Esophagus muscularis mucosa (tissue), 4 donors: ENCODE data around the gene ARNT2. TPM values are rescaled to one million over a fixed set of nuclear protein-coding genes. Genes with fewer than 3 reads are reported as not detected.

Experiments used
- DNase-seq: peaks from one replicate; pipeline ENCODE4 v3.0.0-alpha.2; 2017; ENCODE audit errors: extremely low spot score
- H3K27ac ChIP-seq, 4 donors: fragments of 200-600 bp; sonication (generic); replicated peaks in 1 of 4; 1 replicate in 3 of 4; 2 replicates in 1 of 4; pipeline ENCODE4 v1.5.1; 2016 to 2019; ENCODE audit warnings: mild to moderate bottlenecking in 1 of 4
- H3K27me3 ChIP-seq, 4 donors: fragments of 200-600 bp; sonication (generic); one replicate each; pipeline versions ENCODE4 v1.5.1 to v1.6.0; 2016 to 2019
- H3K36me3 ChIP-seq, 4 donors: fragments of 200-600 bp; sonication (generic); one replicate each; pipeline ENCODE4 v1.5.1; 2016 to 2019
- H3K4me1 ChIP-seq, 4 donors: fragments of 200-600 bp; sonication (generic); one replicate each; pipeline ENCODE4 v1.5.1; 2016 to 2019
- H3K4me3 ChIP-seq, 4 donors: fragments of 200-600 bp; sonication (generic); 1 replicate in 2 of 4; 2 replicates in 2 of 4; pipeline ENCODE4 v1.5.1; 2016 to 2019; ENCODE audit warnings: mild to moderate bottlenecking in 4 of 4, moderate library complexity in 1 of 4
- H3K9me3 ChIP-seq, 4 donors: fragments of 200-600 bp; sonication (generic); 1 replicate in 3 of 4; 2 replicates in 1 of 4; pipeline ENCODE4 v1.5.1; 2016 to 2019
- EP300 ChIP-seq: sonication (generic); formaldehyde crosslinking; IDR thresholded peaks from one replicate; pipeline ENCODE4 v1.6.1; 2017; ENCODE audit warnings: antibody characterized with exemption
- POLR2A ChIP-seq: fragments of 450-650 bp; IDR thresholded peaks from one replicate; pipeline ENCODE4 v1.6.1; 2017; ENCODE audit warnings: antibody characterized with exemption, moderate library complexity, mild to moderate bottlenecking, low read depth
- POLR2AphosphoS5 ChIP-seq, 2 donors: sonication (generic); formaldehyde crosslinking; IDR thresholded peaks; one replicate each; pipeline ENCODE4 v1.6.1; 2017; ENCODE audit warnings: antibody characterized with exemption in 2 of 2
- WGBS: methylation state at CpG from one replicate; pipeline ENCODE4 v1.1.5; 2018; 5-methylcytosine and 5-hydroxymethylcytosine counted together
- intact Hi-C: fragments of 100-400 bp; cut with DNase I; formaldehyde crosslinking; loops from one replicate; pipeline ENCODE4 v1.15.1; 2023
- total RNA-seq, 4 donors: library from RNA; depleted of rRNA; stranded (reverse); fragments of >200 nt; gene quantifications; one replicate each; pipeline versions ENCODE4 v1.1.0 to v1.2.1, GENCODE V29; 2016
- TF ChIP-seq, protein P1 (sequence below), 3 experiments: fragments of 200-600 bp in 2 of 3; fragments of 450-650 bp in 1 of 3; sonication (generic) in 2 of 3; IDR thresholded peaks; one replicate each; pipeline ENCODE4 v1.5.1; 2017 to 2019; ENCODE audit warnings: antibody characterized with exemption in 3 of 3, mild to moderate bottlenecking in 2 of 3, moderate library complexity in 1 of 3

The ARNT2 gene
- total RNA-seq, 4 donors from 2014 or later: 5.4 to 14.6 (median 8.2) TPM

DNA sequence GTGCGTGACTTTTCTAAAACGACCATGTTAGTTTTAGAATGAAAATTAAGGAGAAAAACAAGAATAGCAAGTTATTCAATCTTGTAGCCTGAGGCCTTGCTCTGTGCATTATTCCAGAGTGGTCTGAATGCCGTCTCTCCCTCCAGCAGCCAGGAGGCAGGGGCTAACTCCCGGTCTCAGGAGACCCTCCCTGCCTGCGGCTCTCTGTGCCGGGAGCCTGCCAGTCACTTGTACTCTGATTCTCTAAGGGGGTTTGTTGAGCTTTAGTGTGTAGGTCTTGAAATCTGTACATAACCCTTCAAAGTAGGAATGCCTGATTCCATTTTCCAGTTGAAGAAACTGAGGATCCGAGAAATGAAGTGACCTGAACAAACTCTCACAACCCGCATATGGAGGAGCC lies 97.3 kb downstream of the ARNT2 start:
- intact Hi-C loops: no loop called here
- TF ChIP-seq POLR2AphosphoS5 (IDR thresholded peaks at IDR 0.05) (no peak), EP300 (no peak), POLR2A (no peak)
- TF ChIP-seq, protein P1, sequence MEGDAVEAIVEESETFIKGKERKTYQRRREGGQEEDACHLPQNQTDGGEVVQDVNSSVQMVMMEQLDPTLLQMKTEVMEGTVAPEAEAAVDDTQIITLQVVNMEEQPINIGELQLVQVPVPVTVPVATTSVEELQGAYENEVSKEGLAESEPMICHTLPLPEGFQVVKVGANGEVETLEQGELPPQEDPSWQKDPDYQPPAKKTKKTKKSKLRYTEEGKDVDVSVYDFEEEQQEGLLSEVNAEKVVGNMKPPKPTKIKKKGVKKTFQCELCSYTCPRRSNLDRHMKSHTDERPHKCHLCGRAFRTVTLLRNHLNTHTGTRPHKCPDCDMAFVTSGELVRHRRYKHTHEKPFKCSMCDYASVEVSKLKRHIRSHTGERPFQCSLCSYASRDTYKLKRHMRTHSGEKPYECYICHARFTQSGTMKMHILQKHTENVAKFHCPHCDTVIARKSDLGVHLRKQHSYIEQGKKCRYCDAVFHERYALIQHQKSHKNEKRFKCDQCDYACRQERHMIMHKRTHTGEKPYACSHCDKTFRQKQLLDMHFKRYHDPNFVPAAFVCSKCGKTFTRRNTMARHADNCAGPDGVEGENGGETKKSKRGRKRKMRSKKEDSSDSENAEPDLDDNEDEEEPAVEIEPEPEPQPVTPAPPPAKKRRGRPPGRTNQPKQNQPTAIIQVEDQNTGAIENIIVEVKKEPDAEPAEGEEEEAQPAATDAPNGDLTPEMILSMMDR (IDR thresholded peaks at IDR 0.05): no peak
- H3K36me3 ChIP-seq: peaks cover 0 to 3% (median 0%) of the 10 kb centered on the region in 4 donors
- 94% methylated on average over 8 of the region's 8 CpGs for WGBS
- DNase-seq: peak; percentile 42
- peaks cover 0 to 7% (median 3%) of the 10 kb centered on the region in 4 donors for H3K9me3 ChIP-seq
- no peaks in the 10 kb centered on the region for H3K27me3 ChIP-seq
- H3K4me3 ChIP-seq: no peak overlapping the region
- peaks cover 3 to 33% (median 12%) of the 10 kb centered on the region in 4 donors for H3K4me1 ChIP-seq
- H3K27ac ChIP-seq: no peak overlapping the region

DNA sequence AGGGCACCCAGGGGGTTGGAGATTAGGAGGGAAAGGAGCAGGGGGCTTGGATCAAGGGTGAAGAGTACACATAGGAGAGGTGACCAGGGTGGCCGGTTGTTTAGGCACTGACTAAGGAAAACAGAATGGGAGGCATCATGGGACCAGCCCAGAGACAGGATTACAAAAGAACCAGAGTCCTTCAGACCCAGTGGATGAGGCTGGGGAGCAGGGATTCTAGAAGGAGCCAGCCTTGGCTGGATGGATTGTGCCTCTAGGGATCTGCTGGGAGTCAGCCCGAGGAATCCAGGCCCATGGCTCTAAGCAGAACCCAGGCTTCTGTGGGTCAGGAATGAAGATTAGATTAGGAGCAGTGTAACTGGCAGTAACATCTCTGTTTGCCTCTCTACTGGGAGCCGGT lies 98.6 kb downstream of the ARNT2 start:
- 75% methylated on average over 3 of the region's 3 CpGs for WGBS
- Histone ChIP-seq H3K27me3 (no peaks in the 10 kb centered on the region), H3K4me3 (no peak overlapping the region), H3K27ac (peak overlapping the region in 3 of 4 donors; percentile 9 to 52 (median 27)), H3K9me3 (peaks cover 0 to 7% (median 3%) of the 10 kb centered on the region in 4 donors), H3K4me1 (peaks cover 3 to 38% (median 24%) of the 10 kb centered on the region in 4 donors), H3K36me3 (peaks cover 0 to 3% (median 0%) of the 10 kb centered on the region in 4 donors)
- intact Hi-C loops: no loop called here
- no peak for TF ChIP-seq EP300
- TF ChIP-seq, protein P1 (IDR thresholded peaks at IDR 0.05): no peak
- TF ChIP-seq POLR2A: no peak
- no peak for TF ChIP-seq POLR2AphosphoS5 (IDR thresholded peaks at IDR 0.05)
- peak; percentile 90 for DNase-seq

DNA sequence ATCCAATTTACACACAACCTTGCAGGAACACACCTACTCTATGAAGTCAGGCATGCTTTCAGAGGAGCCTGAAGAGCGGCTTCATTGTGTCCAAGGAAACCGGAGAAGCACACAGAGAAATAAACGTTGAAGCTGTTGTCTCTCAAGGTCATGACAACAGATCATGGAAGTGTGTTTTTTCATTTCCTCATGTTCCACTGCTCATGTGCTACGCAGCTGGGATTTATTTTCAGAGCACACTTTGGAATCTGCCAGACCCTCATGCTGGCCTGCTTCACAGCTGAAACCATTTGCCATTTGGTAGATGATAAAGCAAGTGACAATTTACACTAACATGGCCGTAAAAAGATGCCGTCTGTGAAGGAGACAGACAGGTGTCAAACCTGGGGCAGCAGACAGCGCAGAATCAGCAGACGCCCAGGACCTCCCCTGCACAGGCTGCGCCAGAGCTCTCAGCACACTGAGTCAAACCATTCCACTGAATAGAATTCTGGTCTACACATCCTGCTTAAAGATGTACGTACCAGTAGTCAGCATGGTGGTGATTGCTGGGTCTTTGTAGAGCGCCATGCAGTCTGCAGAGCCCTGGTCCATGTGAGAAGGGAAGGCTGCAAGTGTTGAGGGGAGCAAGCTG lies 99.3 kb downstream of the ARNT2 start:
- 78% methylated on average over 11 of the region's 11 CpGs for WGBS
- Histone ChIP-seq H3K27me3 (no peaks in the 10 kb centered on the region), H3K27ac (peak overlapping the region in 2 of 4 donors; percentile 9 to 52), H3K36me3 (peaks cover 0 to 3% (median 0%) of the 10 kb centered on the region in 4 donors), H3K9me3 (peaks cover 0 to 7% (median 3%) of the 10 kb centered on the region in 4 donors), H3K4me3 (no peak overlapping the region), H3K4me1 (peaks cover 7 to 44% (median 31%) of the 10 kb centered on the region in 4 donors)
- peak; percentile 91 for DNase-seq
- TF ChIP-seq POLR2AphosphoS5 (IDR thresholded peaks at IDR 0.05) (no peak), POLR2A (no peak), EP300 (no peak)
- TF ChIP-seq, protein P1 (IDR thresholded peaks at IDR 0.05): no peak
- intact Hi-C loops: no loop called here

DNA sequence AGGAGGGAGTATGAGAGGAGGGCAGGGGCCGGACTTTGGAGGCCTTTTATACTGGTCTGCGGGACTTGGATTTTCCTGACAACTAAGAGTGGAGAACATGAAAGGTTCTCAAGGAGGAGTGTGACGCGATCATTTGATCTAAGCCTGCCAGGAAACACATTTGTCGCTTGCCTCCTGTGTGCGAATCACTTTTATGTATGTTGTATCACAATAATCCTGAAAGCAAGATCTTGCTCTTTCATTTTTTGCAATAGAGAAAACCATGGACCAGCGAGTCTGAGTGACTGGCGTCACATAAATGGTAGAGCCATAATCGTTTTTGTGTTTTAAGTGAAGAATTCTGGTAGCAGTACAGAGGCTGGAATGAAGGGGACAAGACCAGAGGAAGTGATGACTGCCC lies 100.7 kb downstream of the ARNT2 start:
- H3K4me1 ChIP-seq: peaks cover 7 to 49% (median 33%) of the 10 kb centered on the region in 4 donors
- TF ChIP-seq POLR2A (no peak), POLR2AphosphoS5 (IDR thresholded peaks at IDR 0.05) (no peak), EP300 (no peak)
- TF ChIP-seq, protein P1 (IDR thresholded peaks at IDR 0.05): no peak
- no peak overlapping the region for H3K27ac ChIP-seq
- H3K36me3 ChIP-seq: peaks cover 0 to 3% (median 0%) of the 10 kb centered on the region in 4 donors
- intact Hi-C loops: no loop called here
- peaks cover 0 to 7% (median 3%) of the 10 kb centered on the region in 4 donors for H3K9me3 ChIP-seq
- peak; percentile 19 for DNase-seq
- 95% methylated on average over 9 of the region's 9 CpGs for WGBS
- H3K4me3 ChIP-seq: no peak overlapping the region
- H3K27me3 ChIP-seq: no peaks in the 10 kb centered on the region
